Neural crest cell (in vitro differentiated cells): ENCODE data around the gene D2HGDH. TPM values are rescaled to one million over a fixed set of nuclear protein-coding genes. Genes with fewer than 3 reads are reported as not detected.
"Not testable (repeated sequence)": the region's sequence is repeated elsewhere in the genome, so short reads cannot be mapped to it uniquely, and the experiment has no call there.

ENCODE experiments used
- DNase-seq: peaks from one replicate; pipeline ENCODE4 v3.0.0; 2021; ENCODE audit warnings: low read depth, mixed read lengths, low spot score
- H3K27ac Mint-ChIP-seq: one replicate; pipeline ENCODE4 v1.8.0; 2021; ENCODE audit warnings: mild to moderate bottlenecking, mixed read lengths; ENCODE audit not compliant: unreplicated experiment
- H3K27me3 Mint-ChIP-seq: 2 replicates; pipeline ENCODE4 v1.8.0; 2021; ENCODE audit warnings: low read depth, mild to moderate bottlenecking, mixed read lengths
- H3K36me3 Mint-ChIP-seq: 2 replicates; pipeline ENCODE4 v1.8.0; 2021; ENCODE audit warnings: low read depth, mild to moderate bottlenecking, mixed read lengths
- H3K4me1 Mint-ChIP-seq: 2 replicates; pipeline ENCODE4 v1.8.0; 2021; ENCODE audit warnings: mixed read lengths
- H3K4me3 Mint-ChIP-seq: one replicate; pipeline ENCODE4 v1.8.0; 2021; ENCODE audit warnings: mild to moderate bottlenecking, mixed read lengths
- H3K9me3 Mint-ChIP-seq: 2 replicates; pipeline ENCODE4 v1.8.0; 2021; ENCODE audit warnings: mixed read lengths
- total RNA-seq: library from RNA; stranded (reverse); gene quantifications from 2 replicates; pipeline ENCODE4 v1.2.1, GENCODE V29; 2021
- TF ChIP-seq, protein P1 (sequence below): fragments of 200-600 bp; sonication (generic); conservative IDR thresholded peaks from 2 replicates; pipeline ENCODE4 v1.5.0; 2021; ENCODE audit warnings: antibody characterized with exemption, mild to moderate bottlenecking

D2HGDH gene
- total RNA-seq, 1 donor from 2014 or later: 17.7 TPM

DNA sequence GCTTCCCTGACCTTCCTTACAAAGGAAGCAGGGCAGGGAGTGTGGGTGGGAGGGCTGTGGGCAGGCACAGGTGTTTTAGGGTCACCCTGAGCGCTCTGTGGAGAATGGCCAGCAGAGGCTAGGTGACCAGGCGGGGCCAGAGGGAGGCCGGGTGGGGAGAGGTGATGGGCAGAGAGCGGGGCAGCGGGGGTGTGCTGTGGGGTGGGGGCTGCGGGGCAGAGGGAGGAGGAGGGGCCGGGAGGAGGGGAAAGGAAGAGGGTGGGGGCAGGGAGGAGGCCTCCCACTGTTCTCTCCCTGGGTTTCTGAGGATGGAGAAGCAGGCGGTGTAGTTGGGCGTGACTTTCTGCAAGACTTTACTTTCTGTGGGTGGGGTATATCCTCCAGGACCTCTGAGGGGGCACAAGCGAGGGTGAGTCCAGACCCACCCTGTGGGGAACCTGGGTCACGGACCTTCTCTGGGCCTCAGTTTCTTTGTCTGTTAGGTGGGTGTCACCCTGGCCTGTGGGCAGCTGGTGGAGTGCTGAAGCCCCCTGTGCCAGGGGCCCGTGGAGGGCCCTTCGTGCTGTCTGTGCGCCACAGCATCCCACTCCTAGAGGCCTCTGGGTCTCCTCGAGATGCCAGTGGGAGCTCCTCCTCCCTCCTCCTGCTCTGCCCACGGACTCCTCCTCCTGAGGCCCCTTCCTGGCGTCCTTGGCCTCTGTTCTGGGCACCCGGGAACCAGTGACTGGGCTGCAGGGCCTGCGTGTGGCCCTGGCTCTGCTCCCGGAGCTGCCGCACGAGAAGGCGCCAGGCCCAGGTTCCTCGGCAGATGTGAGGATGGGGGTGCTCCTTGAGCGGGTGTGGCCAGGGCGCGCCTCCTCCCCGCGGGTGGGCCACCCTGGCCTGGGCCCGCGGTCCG, 68.2 kb downstream of the D2HGDH start:
- H3K27me3 Mint-ChIP-seq: no peaks in the 10 kb centered on the region
- H3K4me1 Mint-ChIP-seq: no peaks in the 10 kb centered on the region
- H3K36me3 Mint-ChIP-seq: no peaks in the 10 kb centered on the region
- no peak overlapping the region for H3K27ac Mint-ChIP-seq
- TF ChIP-seq, protein P1, sequence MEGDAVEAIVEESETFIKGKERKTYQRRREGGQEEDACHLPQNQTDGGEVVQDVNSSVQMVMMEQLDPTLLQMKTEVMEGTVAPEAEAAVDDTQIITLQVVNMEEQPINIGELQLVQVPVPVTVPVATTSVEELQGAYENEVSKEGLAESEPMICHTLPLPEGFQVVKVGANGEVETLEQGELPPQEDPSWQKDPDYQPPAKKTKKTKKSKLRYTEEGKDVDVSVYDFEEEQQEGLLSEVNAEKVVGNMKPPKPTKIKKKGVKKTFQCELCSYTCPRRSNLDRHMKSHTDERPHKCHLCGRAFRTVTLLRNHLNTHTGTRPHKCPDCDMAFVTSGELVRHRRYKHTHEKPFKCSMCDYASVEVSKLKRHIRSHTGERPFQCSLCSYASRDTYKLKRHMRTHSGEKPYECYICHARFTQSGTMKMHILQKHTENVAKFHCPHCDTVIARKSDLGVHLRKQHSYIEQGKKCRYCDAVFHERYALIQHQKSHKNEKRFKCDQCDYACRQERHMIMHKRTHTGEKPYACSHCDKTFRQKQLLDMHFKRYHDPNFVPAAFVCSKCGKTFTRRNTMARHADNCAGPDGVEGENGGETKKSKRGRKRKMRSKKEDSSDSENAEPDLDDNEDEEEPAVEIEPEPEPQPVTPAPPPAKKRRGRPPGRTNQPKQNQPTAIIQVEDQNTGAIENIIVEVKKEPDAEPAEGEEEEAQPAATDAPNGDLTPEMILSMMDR: no peak
- H3K4me3 Mint-ChIP-seq: no peak overlapping the region
- H3K9me3 Mint-ChIP-seq: no peaks in the 10 kb centered on the region
- DNase-seq: no peak

DNA sequence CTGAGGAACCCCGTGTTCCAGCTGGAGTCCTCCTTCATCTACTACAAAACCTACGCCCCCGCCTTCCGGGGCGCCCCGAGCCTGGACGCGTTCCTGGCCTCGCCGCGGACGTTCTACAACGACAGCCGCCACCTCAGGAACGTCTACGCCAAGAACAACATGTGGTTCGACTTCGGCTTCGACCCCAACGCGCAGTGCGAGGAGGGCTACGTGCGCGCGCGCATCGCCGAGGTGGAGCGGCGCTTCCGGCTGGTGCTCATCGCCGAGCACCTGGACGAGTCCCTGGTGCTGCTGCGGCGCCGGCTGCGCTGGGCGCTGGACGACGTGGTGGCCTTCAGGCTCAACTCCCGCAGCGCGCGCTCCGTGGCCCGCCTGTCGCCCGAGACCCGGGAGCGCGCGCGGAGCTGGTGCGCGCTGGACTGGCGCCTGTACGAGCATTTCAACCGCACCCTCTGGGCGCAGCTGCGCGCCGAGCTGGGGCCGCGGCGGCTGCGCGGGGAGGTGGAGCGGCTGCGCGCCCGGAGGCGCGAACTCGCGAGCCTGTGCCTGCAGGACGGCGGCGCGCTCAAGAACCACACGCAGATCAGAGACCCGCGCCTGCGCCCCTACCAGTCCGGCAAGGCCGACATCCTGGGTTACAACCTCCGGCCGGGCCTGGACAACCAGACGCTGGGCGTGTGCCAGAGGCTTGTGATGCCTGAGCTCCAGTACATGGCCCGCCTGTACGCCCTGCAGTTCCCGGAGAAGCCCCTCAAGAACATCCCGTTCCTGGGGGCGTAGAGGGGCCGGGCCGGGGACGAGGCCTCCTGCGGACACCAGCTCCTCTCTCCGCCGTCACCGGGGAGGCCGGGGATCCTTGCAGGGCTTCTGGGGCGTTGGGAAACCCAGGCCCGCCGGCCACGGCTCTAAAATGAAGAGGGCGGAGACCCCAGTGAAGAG, 69.2 kb downstream of the D2HGDH start:
- TF ChIP-seq, protein P1: no peak
- H3K4me3 Mint-ChIP-seq: no peak overlapping the region
- H3K27me3 Mint-ChIP-seq: no peaks in the 10 kb centered on the region

DNA sequence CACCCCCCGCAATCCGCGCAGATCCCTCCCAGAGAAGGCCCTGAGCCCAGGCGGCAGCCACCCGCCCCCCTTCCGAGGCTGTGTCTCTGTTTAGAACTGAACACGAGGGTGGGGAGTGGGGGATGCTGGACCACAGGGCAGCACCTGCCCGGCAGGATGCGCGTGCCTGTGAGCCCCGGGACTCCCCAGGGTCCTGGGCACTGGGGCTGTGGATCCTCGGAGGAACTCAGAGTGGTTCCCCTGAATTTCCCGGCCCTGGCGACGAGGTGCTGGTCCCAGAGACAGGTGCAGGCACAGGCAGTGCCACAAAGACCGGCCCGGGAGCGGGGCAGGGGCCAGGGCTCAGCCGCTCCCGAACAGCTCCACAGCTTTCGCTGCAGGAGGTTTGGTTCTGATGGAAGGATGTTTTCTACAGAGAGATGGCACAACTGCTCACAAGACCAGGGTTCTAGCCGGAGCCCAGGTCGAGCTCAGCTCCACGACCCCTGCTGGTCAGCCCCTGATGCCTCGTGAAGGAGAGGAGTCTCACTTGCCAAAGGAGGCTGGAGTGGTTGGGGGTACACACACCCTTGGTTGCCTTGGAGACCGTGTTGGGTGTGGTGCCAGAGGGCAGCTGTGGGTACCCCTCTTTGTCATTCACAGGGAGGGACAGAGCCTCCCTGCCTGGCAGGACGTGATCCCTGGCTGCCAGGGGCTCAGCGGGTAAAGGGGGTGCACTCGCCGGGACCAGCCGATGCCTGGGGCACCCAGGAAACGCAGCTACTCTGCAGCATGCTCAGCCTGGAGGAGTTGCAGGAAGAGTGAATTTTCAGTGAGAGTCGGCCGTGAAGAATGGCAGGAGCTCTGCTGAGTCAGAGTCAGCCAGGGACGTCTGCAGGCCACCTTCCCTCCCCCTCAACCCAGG, 70.1 kb downstream of the D2HGDH start:
- no peak overlapping the region for H3K27ac Mint-ChIP-seq
- peaks cover 15% of the 10 kb centered on the region for H3K4me1 Mint-ChIP-seq
- H3K36me3 Mint-ChIP-seq: no peaks in the 10 kb centered on the region
- no peaks in the 10 kb centered on the region for H3K27me3 Mint-ChIP-seq
- H3K9me3 Mint-ChIP-seq: no peaks in the 10 kb centered on the region
- DNase-seq: no peak
- TF ChIP-seq, protein P1: no peak
- no peak overlapping the region for H3K4me3 Mint-ChIP-seq

More for the DNA sequence above, 69.2 kb downstream of the D2HGDH start:
- Mint-ChIP-seq H3K36me3 (no peaks in the 10 kb centered on the region), H3K4me1 (peaks cover 7% of the 10 kb centered on the region), H3K9me3 (no peaks in the 10 kb centered on the region), H3K27ac (no peak overlapping the region)
- DNase-seq: no peak

DNA sequence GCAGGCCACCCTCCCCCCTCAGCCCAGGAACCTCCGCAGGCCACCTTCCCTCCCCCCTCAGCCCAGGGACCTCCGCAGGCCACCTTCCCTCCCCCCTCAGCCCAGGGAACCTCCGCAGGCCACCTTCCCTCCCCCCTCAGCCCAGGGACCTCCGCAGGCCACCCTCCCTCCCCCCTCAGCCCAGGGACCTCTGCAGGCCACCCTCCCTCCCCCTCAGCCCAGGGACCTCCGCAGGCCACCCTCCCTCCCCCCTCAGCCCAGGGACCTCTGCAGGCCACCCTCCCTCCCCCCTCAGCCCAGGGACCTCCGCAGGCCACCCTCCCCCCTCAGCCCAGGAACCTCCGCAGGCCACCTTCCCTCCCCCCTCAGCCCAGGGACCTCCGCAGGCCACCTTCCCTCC, 71.8 kb downstream of the D2HGDH start:
- H3K27ac Mint-ChIP-seq, DNase-seq, H3K36me3 Mint-ChIP-seq, H3K9me3 Mint-ChIP-seq, H3K4me3 Mint-ChIP-seq, H3K27me3 Mint-ChIP-seq: not testable (repeated sequence)
- peaks cover 15% of the 10 kb centered on the region for H3K4me1 Mint-ChIP-seq

DNA sequence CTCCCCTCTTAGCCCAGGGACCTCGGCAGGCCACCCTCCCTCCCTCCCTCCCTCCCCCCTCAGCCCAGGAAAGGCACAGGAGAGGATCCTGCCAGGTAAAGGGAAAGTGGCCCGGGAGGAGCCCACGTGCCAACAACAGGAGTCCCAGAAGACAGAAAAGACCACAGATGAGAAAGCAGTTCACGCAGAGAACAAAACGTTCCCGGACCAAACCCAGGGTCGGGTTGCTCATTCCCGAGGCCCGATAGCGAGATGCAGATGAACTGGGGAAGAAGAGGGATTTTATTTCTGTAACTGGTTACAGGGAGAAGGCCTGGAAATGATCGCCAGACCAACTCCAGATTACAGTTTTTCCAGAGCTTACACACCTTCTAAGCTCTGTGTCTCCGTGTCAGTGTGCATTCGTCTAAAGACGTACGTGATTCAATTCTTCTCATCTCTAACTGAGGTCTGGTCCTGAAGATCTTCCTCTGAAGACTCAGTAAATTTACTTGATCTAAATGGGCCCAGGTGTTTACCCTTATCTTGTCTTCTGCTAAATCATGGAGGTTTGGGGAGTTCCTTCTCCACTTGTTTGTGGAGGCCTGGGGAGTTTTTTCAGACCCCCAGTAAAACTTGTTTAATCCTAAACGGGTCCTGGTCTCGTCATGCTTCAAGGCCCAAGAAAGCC, 73.8 kb downstream of the D2HGDH start:
- H3K27ac Mint-ChIP-seq: peak overlapping the region; percentile 91
- H3K27me3 Mint-ChIP-seq: no peaks in the 10 kb centered on the region
- TF ChIP-seq, protein P1: no peak
- no peak for DNase-seq
- H3K36me3 Mint-ChIP-seq: no peaks in the 10 kb centered on the region
- H3K4me1 Mint-ChIP-seq: peaks cover 15% of the 10 kb centered on the region
- no peaks in the 10 kb centered on the region for H3K9me3 Mint-ChIP-seq
- peak overlapping the region; percentile 67 for H3K4me3 Mint-ChIP-seq
